ENCODE results near the gene TIPARP.

- TF ChIP-seq POLR2A (IDR thresholded peaks at IDR 0.05) (no peak), CTCF (IDR thresholded peaks at IDR 0.05) (no peak), POLR2AphosphoS5 (IDR thresholded peaks at IDR 0.05) (no peak), EP300 (IDR thresholded peaks at IDR 0.05) (no peak)
These were observed 54.0 kb downstream of the TIPARP start for GRCh38 chr3:156728267-156728985.

All from sigmoid colon (tissue), 4 donors.